H1 (cell line): ENCODE measurements around the gene KRTAP19-8. TPM values are rescaled to one million over a fixed set of nuclear protein-coding genes. Genes with fewer than 3 reads are reported as not detected.

Experiments used
- CTCF ChIA-PET: fragments of 300-600 bp; sonication (Branson Sonifier 250); formaldehyde crosslinking; loops from one replicate; lab custom pipeline; 2021; ENCODE audit not compliant: partially characterized antibody; lab: Charles Lee
- POLR2A ChIA-PET: fragments of 300-600 bp; sonication (Branson Sonifier 250); formaldehyde crosslinking; loops from one replicate; lab custom pipeline; 2021; ENCODE audit warnings: inconsistent platforms; ENCODE audit not compliant: partially characterized antibody; lab: Charles Lee
- DNase-seq, 2 experiments: peaks; one replicate each; pipeline versions ENCODE4 v3.0.0 to v3.0.0-alpha.2; 2010 to 2022; ENCODE audit warnings: low spot score in 2 of 2, low read depth in 1 of 2, mixed read lengths in 1 of 2
- FAIRE-seq: peaks from 2 replicates; lab custom pipeline; 2011; peaks lifted over from hg19 to GRCh38; lab: Jason Lieb, UNC
- H2AFZ ChIP-seq: 2 replicates; pipeline ENCODE4 v1.8.1; 2012; ENCODE audit warnings: low read length, inconsistent platforms
- H2AK5ac ChIP-seq: 2 replicates; pipeline ENCODE4 v1.6.1; 2013; ENCODE audit warnings: low read depth, low read length
- H2BK120ac ChIP-seq: replicated peaks from 2 replicates; pipeline ENCODE3; 2013; ENCODE audit warnings: low read depth, low read length, inconsistent platforms
- H2BK12ac ChIP-seq: 2 replicates; pipeline ENCODE4 v1.6.1; 2013; ENCODE audit warnings: low read depth, low read length
- H2BK15ac ChIP-seq: 2 replicates; pipeline ENCODE4 v1.6.1; 2013; ENCODE audit warnings: low read length
- H2BK20ac ChIP-seq: 2 replicates; pipeline ENCODE4 v1.6.1; 2013; ENCODE audit warnings: low read length
- H2BK5ac ChIP-seq: 2 replicates; pipeline ENCODE4 v1.6.1; 2013; ENCODE audit warnings: low read depth, low read length
- H3K14ac ChIP-seq: 2 replicates; pipeline ENCODE4 v1.6.1; 2013; ENCODE audit warnings: inconsistent platforms; ENCODE audit not compliant: insufficient read length
- H3K18ac ChIP-seq: 2 replicates; pipeline ENCODE4 v1.6.1; 2013; ENCODE audit warnings: low read length; ENCODE audit errors: extremely low read depth
- H3K23ac ChIP-seq: 2 replicates; pipeline ENCODE4 v1.6.1; 2013; ENCODE audit warnings: inconsistent platforms; ENCODE audit not compliant: insufficient read length
- H3K23me2 ChIP-seq: 2 replicates; pipeline ENCODE4 v1.6.1; 2013; ENCODE audit warnings: low read depth, low read length
- H3K27ac ChIP-seq: 2 replicates; pipeline ENCODE4 v1.6.1; 2011; ENCODE audit warnings: low read depth, low read length, inconsistent platforms
- H3K27me3 ChIP-seq, 4 experiments: replicated peaks in 1 of 4; 1 replicate in 1 of 4; 2 replicates in 3 of 4; pipeline versions ENCODE4 v1.6.1 to v1.8.1; 2011 to 2013; ENCODE audit warnings: low read length in 3 of 4, mild to moderate bottlenecking in 3 of 4, inconsistent platforms in 2 of 4, mixed read lengths in 2 of 4, moderate library complexity in 1 of 4; ENCODE audit not compliant: control insufficient read depth in 3 of 4, insufficient read depth in 3 of 4; ENCODE audit errors: extremely low read depth in 1 of 4
- H3K36me3 ChIP-seq, 4 experiments: 2 replicates each; pipeline versions ENCODE4 v1.6.1 to v1.8.1; 2011 to 2013; ENCODE audit warnings: mild to moderate bottlenecking in 4 of 4, low read length in 3 of 4, moderate library complexity in 2 of 4, control low read depth in 1 of 4, inconsistent platforms in 1 of 4; ENCODE audit not compliant: insufficient read depth in 4 of 4, control insufficient read depth in 2 of 4
- H3K4ac ChIP-seq: replicated peaks from 2 replicates; pipeline ENCODE3; 2013; ENCODE audit warnings: low read length, low read depth, mixed read lengths, inconsistent platforms; ENCODE audit not compliant: insufficient read length
- H3K4me1 ChIP-seq, 4 experiments: replicated peaks in 1 of 4; 1 replicate in 1 of 4; 2 replicates in 3 of 4; pipeline versions ENCODE4 v1.6.1 to v1.8.1; 2011 to 2013; ENCODE audit warnings: low read length in 3 of 4, inconsistent platforms in 2 of 4, mixed read lengths in 1 of 4; ENCODE audit not compliant: insufficient read depth in 4 of 4, control insufficient read depth in 3 of 4
- H3K4me2 ChIP-seq, 2 experiments: 2 replicates each; pipeline versions ENCODE4 v1.6.1 to v1.8.1; 2011 to 2013; ENCODE audit warnings: low read depth in 2 of 2, low read length in 2 of 2, control low read depth in 1 of 2, inconsistent platforms in 1 of 2, mild to moderate bottlenecking in 1 of 2; ENCODE audit not compliant: insufficient read depth in 1 of 2
- H3K4me3 ChIP-seq, 4 experiments: fragments of 200-600, 300-600 bp in 1 of 4; sonication (generic), shearing (Covaris generic), sonication (Bioruptor Twin) in 1 of 4; 2 replicates each; pipeline versions ENCODE4 v1.5.1 to v1.8.1; 2011 to 2016; ENCODE audit warnings: low read length in 4 of 4, low read depth in 3 of 4, control low read depth in 2 of 4, inconsistent platforms in 2 of 4, mild to moderate bottlenecking in 2 of 4, mixed read lengths in 1 of 4, moderate library complexity in 1 of 4; ENCODE audit not compliant: insufficient read depth in 2 of 4; ENCODE audit errors: extremely low read depth in 1 of 4
- H3K56ac ChIP-seq: replicated peaks from 2 replicates; pipeline ENCODE3; 2013; ENCODE audit warnings: low read depth, mild to moderate bottlenecking, mixed read lengths, low read length, inconsistent platforms; ENCODE audit not compliant: insufficient read length
- H3K79me1 ChIP-seq: 2 replicates; pipeline ENCODE4 v1.6.1; 2013; ENCODE audit warnings: low read depth, low read length, control low read depth
- H3K79me2 ChIP-seq, 2 experiments: 2 replicates each; pipeline versions ENCODE4 v1.6.1 to v1.8.1; 2012 to 2013; ENCODE audit warnings: low read length in 2 of 2, mild to moderate bottlenecking in 2 of 2, inconsistent platforms in 1 of 2; ENCODE audit not compliant: insufficient read depth in 2 of 2, control insufficient read depth in 1 of 2
- H3K9ac ChIP-seq, 4 experiments: replicated peaks in 1 of 4; 1 replicate in 1 of 4; 2 replicates in 3 of 4; pipeline versions ENCODE4 v1.6.1 to v1.8.1; 2011 to 2013; ENCODE audit warnings: low read depth in 3 of 4, low read length in 3 of 4, control low read depth in 2 of 4, mild to moderate bottlenecking in 2 of 4, moderate library complexity in 2 of 4, inconsistent platforms in 1 of 4; ENCODE audit errors: extremely low read depth in 1 of 4
- H3K9me3 ChIP-seq, 2 experiments: 2 replicates each; pipeline versions ENCODE4 v1.6.1 to v1.8.1; 2012 to 2013; ENCODE audit warnings: mild to moderate bottlenecking in 2 of 2, moderate library complexity in 2 of 2, control low read depth in 1 of 2, inconsistent platforms in 1 of 2, low read depth in 1 of 2, low read length in 1 of 2, mixed read lengths in 1 of 2; ENCODE audit not compliant: insufficient read depth in 2 of 2
- H4K20me1 ChIP-seq, 2 experiments: replicated peaks in 1 of 2; 2 replicates each; pipeline versions ENCODE3 to v1.8.1; 2011 to 2013; ENCODE audit warnings: inconsistent platforms in 2 of 2, low read length in 2 of 2, mild to moderate bottlenecking in 1 of 2; ENCODE audit not compliant: insufficient read depth in 2 of 2, control insufficient read depth in 1 of 2
- H4K5ac ChIP-seq: 2 replicates; pipeline ENCODE4 v1.6.1; 2013; ENCODE audit warnings: low read length, low read depth, mixed read lengths, inconsistent platforms; ENCODE audit not compliant: insufficient read length
- H4K8ac ChIP-seq: 2 replicates; pipeline ENCODE4 v1.8.0; 2013; ENCODE audit warnings: mild to moderate bottlenecking, moderate library complexity, low read length, inconsistent platforms; ENCODE audit not compliant: insufficient read depth; ENCODE audit errors: extremely low read depth
- H4K91ac ChIP-seq: replicated peaks from 2 replicates; pipeline ENCODE3; 2013; ENCODE audit warnings: low read length, mixed read lengths, inconsistent platforms; ENCODE audit not compliant: insufficient read length
- BACH1 ChIP-seq: IDR thresholded peaks from 2 replicates; pipeline ENCODE4 v1.6.1; 2012; ENCODE audit warnings: low read length, improper control_type of control experiment
- EGR1 ChIP-seq: IDR thresholded peaks from 2 replicates; pipeline ENCODE4 v1.6.1; 2011; ENCODE audit warnings: low read depth, low read length, borderline replicate concordance
- JUN ChIP-seq: IDR thresholded peaks from 2 replicates; pipeline ENCODE4 v1.6.1; 2011; ENCODE audit warnings: low read depth, mild to moderate bottlenecking, improper control_type of control experiment, low read length
- KDM4A ChIP-seq: IDR thresholded peaks from one replicate; pipeline ENCODE4 v1.7.1; 2012; ENCODE audit warnings: low read depth, mild to moderate bottlenecking, moderate library complexity, low read length, inconsistent platforms; ENCODE audit not compliant: severe bottlenecking
- MAFK ChIP-seq: IDR thresholded peaks from 2 replicates; pipeline ENCODE4 v1.6.1; 2012; ENCODE audit warnings: low read depth, mild to moderate bottlenecking, improper control_type of control experiment, low read length
- NANOG ChIP-seq: IDR thresholded peaks from 2 replicates; pipeline ENCODE4 v1.6.1; 2011; ENCODE audit warnings: low read length, low read depth, mild to moderate bottlenecking, inconsistent platforms; ENCODE audit not compliant: insufficient read depth, poor library complexity, severe bottlenecking
- RFX5 ChIP-seq: IDR thresholded peaks from 2 replicates; pipeline ENCODE4 v1.6.1; 2011; ENCODE audit warnings: low read depth, low read length, improper control_type of control experiment, borderline replicate concordance
- SAP30 ChIP-seq: fragments of 300-600 bp; sonication (generic); IDR thresholded peaks from 2 replicates; pipeline ENCODE4 v1.7.1; 2012; ENCODE audit warnings: low read length, moderate library complexity, mild to moderate bottlenecking, inconsistent platforms; ENCODE audit not compliant: insufficient read depth, insufficient replicate concordance
- TBP ChIP-seq: IDR thresholded peaks from 2 replicates; pipeline ENCODE4 v1.6.1; 2011; ENCODE audit warnings: low read depth, low read length, improper control_type of control experiment
- TCF12 ChIP-seq: IDR thresholded peaks from 2 replicates; pipeline ENCODE4 v1.6.1; 2011; ENCODE audit warnings: low read depth, mild to moderate bottlenecking, low read length
- TEAD4 ChIP-seq: IDR thresholded peaks from 2 replicates; pipeline ENCODE4 v1.6.1; 2012; ENCODE audit warnings: low read depth, low read length, inconsistent platforms, mixed read lengths
- ZNF274 ChIP-seq: IDR thresholded peaks from 2 replicates; pipeline ENCODE4 v1.7.0; 2012; ENCODE audit warnings: low read length, borderline replicate concordance; ENCODE audit errors: extremely low read depth
- WGBS, 2 experiments: shearing (Covaris generic) in 1 of 2; methylation state at CpG; one replicate each; pipeline versions ENCODE4 v1.1.6 to v1.1.7; 2013 to 2015; ENCODE audit warnings: low lambda C conversion rate in 2 of 2, mixed read lengths in 2 of 2, inconsistent platforms in 1 of 2, low coverage in 1 of 2, missing lambda C conversion rate in 1 of 2; ENCODE audit not compliant: insufficient replicate concordance in 2 of 2, insufficient coverage in 1 of 2, insufficient read length in 1 of 2; ENCODE audit errors: extremely low coverage in 1 of 2, missing lambda C conversion rate in 1 of 2; 5-methylcytosine and 5-hydroxymethylcytosine counted together
- polyA plus RNA-seq, 7 experiments: library from polyadenylated mRNA; depleted of rRNA in 3 of 7; stranded (reverse) in 5 of 7; unstranded in 2 of 7; fragments of >200 nt in 5 of 7; fragments of 200-250 nt in 2 of 7; gene quantifications; 1 replicate in 5 of 7; 2 replicates in 1 of 7; 4 replicates in 1 of 7; pipeline versions ENCODE4 v1.2.1 to v1.2.3, GENCODE V29; 2011 to 2013; ENCODE audit warnings: missing spikeins in 2 of 7, mixed read lengths in 2 of 7
- total RNA-seq: library from RNA; stranded (reverse); fragmentation: NEBNext Ultra II Directional; extraction: Animal tissue kit (Norgen Biotek cat#: 25700); gene quantifications from 2 replicates; pipeline ENCODE4 v1.2.1, GENCODE V29; 2021
- TF ChIP-seq, protein P1 (sequence below): IDR thresholded peaks from 2 replicates; pipeline ENCODE4 v1.6.1; 2012; ENCODE audit warnings: inconsistent platforms

KRTAP19-8 gene
- total and polyA plus RNA-seq, 2 of the 8 experiments (the other 6 are each of a cell fraction or from before 2014, with no cell fraction given), result not detected

- no peak overlapping the region for H2BK12ac ChIP-seq
- no peak overlapping the region for H2BK120ac ChIP-seq
- TF ChIP-seq RFX5 (no peak), TEAD4 (no peak), TBP (no peak), EGR1 (no peak), ZNF274 (no peak), MAFK (no peak), BACH1 (no peak), SAP30 (no peak), JUN (no peak), NANOG (no peak), TCF12 (no peak), KDM4A (no peak)
- TF ChIP-seq, protein P1, sequence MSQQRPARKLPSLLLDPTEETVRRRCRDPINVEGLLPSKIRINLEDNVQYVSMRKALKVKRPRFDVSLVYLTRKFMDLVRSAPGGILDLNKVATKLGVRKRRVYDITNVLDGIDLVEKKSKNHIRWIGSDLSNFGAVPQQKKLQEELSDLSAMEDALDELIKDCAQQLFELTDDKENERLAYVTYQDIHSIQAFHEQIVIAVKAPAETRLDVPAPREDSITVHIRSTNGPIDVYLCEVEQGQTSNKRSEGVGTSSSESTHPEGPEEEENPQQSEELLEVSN, result no peak
- no peak overlapping the region for H4K8ac ChIP-seq
- no peak overlapping the region for H2AK5ac ChIP-seq
- H3K4ac ChIP-seq, result no peak overlapping the region
- no peak overlapping the region for H2BK20ac ChIP-seq
- H3K36me3 ChIP-seq, result no peaks in the 10 kb centered on the region
- H2BK5ac ChIP-seq, result no peak overlapping the region
- no peak overlapping the region for H4K91ac ChIP-seq
- no peak overlapping the region for H3K9ac ChIP-seq
- no peaks in the 10 kb centered on the region for H3K79me2 ChIP-seq
- 62% methylated on average over 3 of the region's 3 CpGs; no CpG with 5 or more reads in 1 of the 2 experiments for WGBS, 2 experiments
- no peak overlapping the region for H3K23ac ChIP-seq
- no peak overlapping the region for H2AFZ ChIP-seq
- FAIRE-seq (no peak), DNase-seq (no peak)
- H3K56ac ChIP-seq, result no peak overlapping the region
- H3K4me1 ChIP-seq, result no peaks in the 10 kb centered on the region
- no peaks in the 10 kb centered on the region for H3K27me3 ChIP-seq
- no peak overlapping the region for H3K18ac ChIP-seq
- H3K4me2 ChIP-seq, result no peak overlapping the region
- CTCF ChIA-PET, result no interaction called here
- POLR2A ChIA-PET, result no interaction called here
- no peak overlapping the region for H3K14ac ChIP-seq
- H2BK15ac ChIP-seq, result no peak overlapping the region
- H4K5ac ChIP-seq, result no peak overlapping the region
- H3K27ac ChIP-seq, result no peak overlapping the region
- no peaks in the 10 kb centered on the region for H4K20me1 ChIP-seq
- no peaks in the 10 kb centered on the region for H3K79me1 ChIP-seq
- H3K23me2 ChIP-seq, result no peaks in the 10 kb centered on the region
- H3K4me3 ChIP-seq, result no peak overlapping the region
- H3K9me3 ChIP-seq, result no peaks in the 10 kb centered on the region
Measured at GRCh38 chr21:30997541-30997940, 40.7 kb downstream of the KRTAP19-8 start.
